ENCODE results near the gene ST3GAL2.
"Not testable (repeated sequence)": the region's sequence is repeated elsewhere in the genome, so short reads cannot be mapped to it uniquely, and the experiment has no call there.

The ST3GAL2 gene

DNA sequence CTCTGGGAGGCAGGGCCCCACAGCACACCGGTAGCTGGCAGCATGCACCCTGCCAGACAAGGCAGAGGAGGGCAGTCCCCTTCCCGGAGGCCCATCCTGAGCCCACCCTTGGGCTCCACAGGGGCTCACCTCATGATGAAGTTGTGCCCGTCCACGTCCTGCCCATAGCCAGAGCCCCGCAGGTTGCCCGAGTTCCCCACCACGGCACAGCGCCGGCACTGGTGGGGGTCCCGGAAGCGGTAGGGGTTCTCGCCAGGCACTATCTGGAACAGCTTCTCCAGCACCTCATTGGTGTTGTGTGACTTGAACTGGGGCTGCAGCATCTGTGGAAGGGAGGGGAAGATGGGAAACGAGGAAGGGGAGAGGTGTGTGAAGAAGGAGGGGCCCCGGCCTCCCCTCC lies 44.0 kb downstream of the ST3GAL2 start:
- Mint-ChIP-seq H3K27ac (peak overlapping the region; percentile 71), H3K4me3 (no peak overlapping the region), H3K36me3 (peaks cover 11% of the 10 kb centered on the region), H3K9me3 (no peaks in the 10 kb centered on the region), H3K4me1 (no peaks in the 10 kb centered on the region)
- DNase-seq (ENCODE audit: low spot score in 2 of 2) (no peak), ATAC-seq (no peak)

DNA sequence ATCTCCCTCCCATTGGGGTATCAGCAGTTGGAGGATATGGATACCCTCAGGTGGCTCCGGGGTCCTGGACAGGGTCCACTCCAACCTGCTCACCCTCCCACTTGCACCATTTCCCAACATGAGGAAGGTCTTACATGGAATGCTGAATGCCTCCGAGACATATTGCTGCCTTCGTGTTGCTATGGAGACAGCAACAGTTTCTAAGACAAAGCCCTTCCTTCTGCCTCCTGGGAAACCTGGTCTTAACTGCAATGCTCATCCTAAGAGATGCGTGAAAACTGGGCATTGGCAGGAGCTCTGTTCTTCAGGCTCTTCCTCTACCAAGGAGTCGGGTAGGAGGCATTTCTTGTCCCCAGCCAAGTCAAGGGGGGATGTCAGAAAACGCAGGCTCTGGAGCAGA lies 45.2 kb downstream of the ST3GAL2 start:
- peaks cover 11% of the 10 kb centered on the region for H3K36me3 Mint-ChIP-seq
- ATAC-seq (no peak), DNase-seq (ENCODE audit: low spot score in 2 of 2) (no peak)
- H3K9me3 Mint-ChIP-seq: no peaks in the 10 kb centered on the region
- no peak overlapping the region for H3K27ac Mint-ChIP-seq
- no peaks in the 10 kb centered on the region for H3K4me1 Mint-ChIP-seq
- H3K4me3 Mint-ChIP-seq: no peak overlapping the region

DNA sequence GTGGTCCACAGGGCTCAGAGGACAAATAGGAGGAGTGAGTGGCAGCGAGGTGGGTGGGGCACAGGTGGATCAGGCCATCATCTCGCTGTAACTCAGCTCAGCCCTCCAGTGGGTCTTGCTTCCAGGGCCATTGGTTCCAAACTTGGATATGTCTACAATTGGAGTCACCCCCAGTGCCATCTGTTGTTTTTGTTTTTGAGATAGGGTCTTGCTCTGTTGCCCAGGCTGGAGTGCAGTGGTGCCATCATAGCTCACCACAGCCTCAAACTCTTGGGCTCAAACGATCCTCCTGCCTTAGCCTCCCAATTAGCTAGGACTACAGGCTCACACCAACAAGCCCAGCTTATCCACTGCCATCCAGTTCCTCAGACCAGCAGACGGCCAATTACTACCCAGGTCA lies 46.3 kb downstream of the ST3GAL2 start:
- H3K4me3 Mint-ChIP-seq: no peak overlapping the region
- no peaks in the 10 kb centered on the region for H3K4me1 Mint-ChIP-seq
- H3K27ac Mint-ChIP-seq: peak overlapping the region; percentile 37
- peaks cover 21% of the 10 kb centered on the region for H3K36me3 Mint-ChIP-seq
- no peaks in the 10 kb centered on the region for H3K9me3 Mint-ChIP-seq
- no peak for ATAC-seq
- no peak for DNase-seq (ENCODE audit: low spot score in 2 of 2)

DNA sequence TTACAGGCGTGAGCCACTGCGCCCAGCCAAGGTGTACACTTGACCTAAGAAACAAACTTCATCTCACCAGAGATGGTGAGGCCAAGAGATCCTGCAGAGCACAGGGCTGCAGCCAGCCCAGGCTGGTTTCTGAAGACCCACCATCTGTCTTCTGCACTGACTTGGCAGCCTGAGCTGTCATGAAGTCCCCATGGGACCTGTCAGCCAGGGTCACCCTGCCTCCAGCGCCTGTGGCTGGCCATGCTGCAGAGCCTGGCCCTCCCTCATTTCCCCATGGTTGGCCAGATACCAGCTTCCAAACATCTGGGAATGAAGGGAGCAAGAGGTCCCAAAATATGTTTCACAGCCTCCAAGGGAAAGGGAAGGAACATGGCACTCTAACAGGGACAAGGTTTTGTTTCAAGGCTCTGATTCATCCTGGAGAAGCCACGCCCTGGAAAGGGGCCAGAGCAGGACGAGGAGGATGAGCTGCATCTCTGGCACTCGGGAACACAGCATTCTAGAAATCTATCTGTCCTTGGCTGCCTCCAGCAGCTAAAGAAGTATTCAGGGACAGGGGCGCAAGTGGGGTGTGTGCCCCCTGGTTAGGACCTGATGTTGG lies 46.9 kb downstream of the ST3GAL2 start:
- Mint-ChIP-seq H3K4me3 (no peak overlapping the region), H3K9me3 (no peaks in the 10 kb centered on the region), H3K27ac (peak overlapping the region; percentile 65), H3K4me1 (no peaks in the 10 kb centered on the region), H3K36me3 (peaks cover 26% of the 10 kb centered on the region)
- DNase-seq (ENCODE audit: low spot score in 2 of 2): no peak
- no peak for ATAC-seq

DNA sequence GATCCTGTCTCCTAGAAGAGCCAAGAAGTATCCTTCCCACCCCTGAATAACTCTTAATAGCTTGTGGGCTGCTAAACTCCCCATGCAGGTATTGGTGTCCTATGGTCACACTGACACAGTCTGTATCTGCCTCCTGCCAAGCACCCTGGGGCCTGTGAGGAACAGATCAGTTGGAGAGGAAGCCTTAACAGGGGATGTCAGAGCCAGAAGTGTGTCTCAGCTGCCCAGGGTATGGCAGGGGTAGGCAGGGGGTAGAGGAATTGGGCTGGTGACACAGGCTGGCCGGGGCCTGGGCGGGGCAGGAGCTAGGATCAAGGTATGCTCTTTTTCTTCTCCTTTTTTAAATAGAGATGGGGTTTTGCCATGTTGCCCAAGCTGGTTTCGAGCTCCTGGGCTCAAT lies 47.5 kb downstream of the ST3GAL2 start:
- Mint-ChIP-seq H3K4me1 (no peaks in the 10 kb centered on the region), H3K9me3 (no peaks in the 10 kb centered on the region), H3K36me3 (peaks cover 30% of the 10 kb centered on the region), H3K27ac (peak overlapping the region; percentile 65), H3K4me3 (no peak overlapping the region)
- ATAC-seq (no peak), DNase-seq (ENCODE audit: low spot score in 2 of 2) (no peak)

DNA sequence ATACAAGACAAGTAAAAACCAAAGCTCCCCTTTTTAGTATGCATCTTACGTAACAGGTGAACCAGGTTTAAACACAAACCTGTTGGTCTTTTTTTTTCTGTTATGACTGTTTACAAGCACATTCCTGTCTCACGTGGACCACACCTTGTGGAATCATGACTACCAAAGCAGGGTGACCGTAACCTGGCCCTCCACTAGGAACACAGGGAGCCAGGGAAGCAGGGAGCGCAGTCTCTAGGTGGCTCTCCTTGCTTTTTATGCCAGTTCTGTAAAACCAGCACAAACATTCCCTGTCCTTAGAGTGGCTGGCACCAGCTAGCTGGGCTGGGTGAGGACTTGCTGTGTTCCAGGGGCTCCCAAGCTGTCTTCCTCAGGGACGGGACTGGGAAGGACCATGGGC lies 48.1 kb downstream of the ST3GAL2 start:
- H3K4me1 Mint-ChIP-seq: no peaks in the 10 kb centered on the region
- H3K4me3 Mint-ChIP-seq: no peak overlapping the region
- DNase-seq (ENCODE audit: low spot score in 2 of 2) (no peak), ATAC-seq (no peak)
- H3K27ac Mint-ChIP-seq: peak overlapping the region; percentile 65
- no peaks in the 10 kb centered on the region for H3K9me3 Mint-ChIP-seq
- H3K36me3 Mint-ChIP-seq: peaks cover 36% of the 10 kb centered on the region

DNA sequence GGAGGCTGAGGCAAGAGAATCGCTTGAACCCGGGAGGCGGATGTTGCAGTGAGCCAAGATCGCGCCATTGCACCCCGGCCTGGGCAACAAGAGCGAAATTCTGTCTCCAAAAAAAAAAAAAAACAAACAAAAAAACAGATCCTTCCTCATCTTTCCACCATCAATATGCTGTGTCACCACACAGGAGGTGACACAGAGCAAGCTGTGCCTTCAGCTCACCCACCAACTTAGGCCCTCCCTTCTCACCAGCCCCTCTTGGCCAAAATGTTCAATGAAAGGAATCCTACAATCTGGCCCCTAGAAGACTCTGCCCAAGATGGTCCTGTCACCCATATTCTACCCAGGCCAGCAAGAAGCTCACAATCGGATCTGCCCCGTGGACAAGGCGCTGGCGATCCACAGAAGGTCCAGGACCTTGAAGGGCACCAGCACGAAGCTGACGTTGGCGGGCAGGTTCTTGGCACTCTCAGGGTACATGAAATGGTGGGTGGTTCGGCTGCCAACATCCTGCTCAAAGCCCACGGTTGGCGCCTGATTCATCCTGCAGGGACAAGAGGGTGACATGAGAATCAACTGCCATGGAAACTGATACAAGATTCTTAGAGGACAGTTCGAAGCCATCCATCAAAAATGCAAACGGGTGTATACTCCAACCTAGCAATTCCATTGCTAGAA lies 50.8 kb downstream of the ST3GAL2 start:
- Mint-ChIP-seq H3K4me3 (no peak overlapping the region), H3K27ac (no peak overlapping the region), H3K4me1 (no peaks in the 10 kb centered on the region), H3K36me3 (peaks cover 33% of the 10 kb centered on the region), H3K9me3 (no peaks in the 10 kb centered on the region)
- DNase-seq (ENCODE audit: low spot score in 2 of 2): no peak
- no peak for ATAC-seq

DNA sequence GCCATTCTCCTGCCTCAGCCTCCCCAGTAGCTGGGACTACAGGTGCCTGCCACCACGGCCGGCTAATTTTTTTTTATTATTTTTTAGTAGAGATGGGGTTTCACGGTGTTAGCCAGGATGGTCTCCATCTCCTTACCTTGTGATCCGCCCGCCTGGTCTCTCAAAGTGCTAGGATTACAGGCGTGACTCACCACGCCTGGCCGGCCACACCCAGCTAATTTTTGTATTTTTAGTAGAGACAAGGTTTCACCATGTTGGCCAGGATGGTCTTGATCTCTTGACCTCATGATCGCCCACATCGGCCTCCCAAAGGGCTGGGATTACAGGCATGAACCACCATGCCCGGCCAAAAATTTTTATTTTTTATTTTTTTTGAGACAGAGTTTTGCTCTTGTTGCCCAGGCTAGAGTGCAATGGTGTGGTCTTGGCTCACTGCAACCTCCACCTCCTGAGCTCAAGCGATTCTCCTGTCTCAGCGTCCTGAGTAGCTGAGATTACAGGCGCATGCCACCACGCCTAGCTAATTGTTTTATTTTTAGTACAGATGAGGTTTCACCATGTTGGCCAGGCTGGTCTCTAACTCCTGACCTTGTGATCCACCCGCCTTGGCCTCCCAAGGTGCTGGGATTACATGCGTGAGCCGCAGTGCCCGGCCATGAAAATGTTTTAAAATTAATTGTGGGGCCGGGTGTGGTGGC lies 52.5 kb downstream of the ST3GAL2 start:
- H3K4me3 Mint-ChIP-seq; H3K9me3 Mint-ChIP-seq; H3K4me1 Mint-ChIP-seq; ATAC-seq; H3K27ac Mint-ChIP-seq; DNase-seq (ENCODE audit: low spot score in 2 of 2): not testable (repeated sequence)
- H3K36me3 Mint-ChIP-seq: peaks cover 34% of the 10 kb centered on the region

DNA sequence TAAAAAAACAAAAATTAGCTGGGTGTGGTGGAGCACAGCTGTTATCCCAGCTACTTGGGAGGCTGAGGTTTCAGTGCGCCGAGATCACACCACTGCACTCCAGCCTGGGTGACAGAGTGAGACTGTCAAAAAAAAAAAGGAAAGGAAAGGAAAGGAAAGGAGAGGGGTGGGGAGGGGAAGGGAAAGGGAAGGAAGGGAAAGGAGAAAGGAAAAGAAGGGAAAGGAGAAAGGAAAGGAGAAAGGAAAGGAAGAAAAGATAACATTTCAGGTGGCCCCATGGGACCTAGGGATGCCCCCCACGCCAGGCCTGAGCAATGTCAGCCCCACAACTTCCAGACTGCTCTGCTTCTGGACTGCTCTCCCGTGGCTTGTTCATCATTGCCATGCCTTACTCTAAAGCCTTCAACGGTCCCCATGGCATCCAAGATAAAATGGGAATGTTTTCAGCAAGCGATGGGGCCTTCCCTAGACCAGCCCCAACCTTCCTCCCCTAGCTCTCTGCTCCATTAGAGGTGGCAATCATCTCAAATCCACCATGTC lies 55.4 kb downstream of the ST3GAL2 start:
- Mint-ChIP-seq H3K9me3 (no peaks in the 10 kb centered on the region), H3K4me1 (no peaks in the 10 kb centered on the region), H3K4me3 (no peak overlapping the region), H3K36me3 (peaks cover 62% of the 10 kb centered on the region), H3K27ac (peak overlapping the region; percentile 69)
- no peak for ATAC-seq
- DNase-seq (ENCODE audit: low spot score in 2 of 2): no peak

DNA sequence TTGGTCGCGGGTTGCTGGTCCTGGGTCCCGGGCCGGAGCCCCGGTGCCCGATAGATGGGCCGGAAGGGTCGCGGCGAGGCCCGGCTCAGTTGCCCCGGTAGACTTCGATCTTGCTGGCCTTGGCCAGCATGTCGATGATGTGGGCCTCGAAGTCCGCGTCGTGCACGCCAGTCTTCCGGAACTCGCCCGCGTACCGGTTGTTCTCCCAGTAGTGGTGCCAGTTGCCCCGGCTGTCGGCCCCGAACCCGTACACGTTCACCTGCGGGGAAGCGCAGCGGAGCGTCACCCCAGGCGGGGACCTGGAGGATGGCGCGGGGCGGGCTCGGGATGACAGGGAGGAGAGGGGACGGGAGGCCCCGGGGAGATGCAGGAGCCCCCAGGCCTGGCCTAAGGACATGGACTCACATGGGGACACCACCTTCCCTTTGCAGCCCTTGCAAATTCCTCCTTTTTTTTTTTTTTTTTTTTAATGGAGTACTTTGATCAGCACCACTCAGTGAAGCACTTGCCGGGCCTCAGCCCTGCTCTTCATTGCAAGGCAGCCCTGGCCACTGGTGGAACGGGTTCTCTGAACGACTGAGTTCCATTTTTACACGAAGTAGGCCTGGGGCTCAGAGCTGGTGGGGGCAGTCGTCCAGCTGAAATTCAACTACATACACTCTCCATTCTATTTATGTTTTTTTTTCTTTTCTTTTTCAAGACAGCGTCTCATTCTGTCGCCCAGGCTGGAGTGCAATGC lies 57.1 kb downstream of the ST3GAL2 start:
- no peaks in the 10 kb centered on the region for H3K4me1 Mint-ChIP-seq
- DNase-seq (ENCODE audit: low spot score in 2 of 2): no peak
- peak; percentile 29 for ATAC-seq
- peak overlapping the region; percentile 84 for H3K4me3 Mint-ChIP-seq
- H3K36me3 Mint-ChIP-seq: peaks cover 65% of the 10 kb centered on the region
- H3K9me3 Mint-ChIP-seq: no peaks in the 10 kb centered on the region
- peak overlapping the region; percentile 94 for H3K27ac Mint-ChIP-seq

DNA sequence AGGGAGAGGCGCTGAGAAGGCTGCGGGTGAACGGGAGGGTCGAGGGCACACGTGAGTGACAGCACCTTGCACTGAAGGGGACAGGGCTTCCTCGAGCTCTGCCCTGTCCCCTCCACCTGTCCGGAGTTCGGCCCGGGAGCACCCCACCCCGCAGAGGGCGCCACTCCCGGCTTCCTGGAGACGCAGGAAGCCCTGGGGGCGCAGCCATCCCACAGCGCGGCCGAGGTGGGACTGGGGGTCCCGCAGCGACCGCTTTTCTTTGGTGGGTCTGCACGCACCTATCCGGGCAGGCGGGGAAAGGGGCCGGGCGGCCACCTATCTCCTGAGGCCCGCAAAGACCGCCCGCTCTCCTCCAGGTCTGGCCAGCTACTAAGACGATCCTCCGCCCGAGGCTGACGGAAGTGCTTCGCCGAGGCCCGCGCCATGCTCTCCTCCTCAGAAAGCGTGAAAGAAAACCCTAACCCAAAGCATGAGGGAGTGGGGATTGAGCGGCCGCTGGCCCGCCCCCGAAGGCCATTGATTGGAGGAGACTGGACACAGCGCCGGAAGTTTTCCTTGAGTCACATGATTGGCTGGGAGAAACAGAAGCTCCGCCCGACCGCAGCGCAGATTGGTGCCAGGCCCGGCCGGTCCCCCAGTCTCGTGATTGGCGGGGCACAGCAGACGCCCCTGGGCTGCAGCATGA lies 57.8 kb downstream of the ST3GAL2 start:
- peak overlapping the region; percentile 84 for H3K4me3 Mint-ChIP-seq
- DNase-seq (ENCODE audit: low spot score in 2 of 2) (peak; percentile 85 to 95), ATAC-seq (peak; percentile 94)
- H3K36me3 Mint-ChIP-seq: peaks cover 66% of the 10 kb centered on the region
- H3K4me1 Mint-ChIP-seq: no peaks in the 10 kb centered on the region
- H3K27ac Mint-ChIP-seq: peak overlapping the region; percentile 94
- no peaks in the 10 kb centered on the region for H3K9me3 Mint-ChIP-seq

DNA sequence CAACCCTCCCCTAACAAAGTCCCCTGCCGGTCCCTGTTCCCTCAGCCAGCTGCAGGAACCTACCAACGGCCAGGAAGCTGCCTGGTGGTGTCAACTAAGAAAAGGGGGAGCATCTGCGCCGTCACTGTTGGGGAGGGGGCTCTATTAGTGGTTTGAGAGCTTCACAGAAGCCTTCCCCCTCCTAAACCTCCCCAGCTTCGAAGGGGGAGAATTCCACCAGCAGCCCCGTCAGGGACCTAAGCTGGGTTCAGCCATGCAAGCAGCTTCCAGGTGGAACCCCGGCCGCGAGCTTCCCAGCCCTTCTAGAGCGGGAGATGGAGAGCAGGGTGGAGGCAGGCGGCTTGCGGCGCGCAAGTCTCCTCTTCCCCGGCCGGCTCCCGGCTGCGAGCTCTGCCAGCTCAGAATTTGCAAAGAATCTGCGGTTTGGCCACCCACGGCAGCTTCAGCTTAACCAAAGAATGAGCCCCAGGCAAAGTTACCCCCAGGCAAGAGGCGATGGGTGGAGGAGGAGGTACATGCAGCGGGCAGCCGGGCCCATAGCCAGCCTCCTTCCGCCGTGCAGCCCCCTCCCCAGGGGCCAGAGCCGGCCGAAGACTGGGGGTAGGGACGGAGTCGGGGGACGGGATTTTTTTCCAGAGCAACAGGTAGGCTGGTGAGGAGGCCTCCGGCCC lies 58.5 kb downstream of the ST3GAL2 start:
- ATAC-seq: peak; percentile 71
- Mint-ChIP-seq H3K36me3 (peaks cover 66% of the 10 kb centered on the region), H3K9me3 (no peaks in the 10 kb centered on the region), H3K4me1 (no peaks in the 10 kb centered on the region), H3K4me3 (peak overlapping the region; percentile 84), H3K27ac (peak overlapping the region; percentile 94)
- DNase-seq (ENCODE audit: low spot score in 2 of 2): peak; percentile 63 to 88

DNA sequence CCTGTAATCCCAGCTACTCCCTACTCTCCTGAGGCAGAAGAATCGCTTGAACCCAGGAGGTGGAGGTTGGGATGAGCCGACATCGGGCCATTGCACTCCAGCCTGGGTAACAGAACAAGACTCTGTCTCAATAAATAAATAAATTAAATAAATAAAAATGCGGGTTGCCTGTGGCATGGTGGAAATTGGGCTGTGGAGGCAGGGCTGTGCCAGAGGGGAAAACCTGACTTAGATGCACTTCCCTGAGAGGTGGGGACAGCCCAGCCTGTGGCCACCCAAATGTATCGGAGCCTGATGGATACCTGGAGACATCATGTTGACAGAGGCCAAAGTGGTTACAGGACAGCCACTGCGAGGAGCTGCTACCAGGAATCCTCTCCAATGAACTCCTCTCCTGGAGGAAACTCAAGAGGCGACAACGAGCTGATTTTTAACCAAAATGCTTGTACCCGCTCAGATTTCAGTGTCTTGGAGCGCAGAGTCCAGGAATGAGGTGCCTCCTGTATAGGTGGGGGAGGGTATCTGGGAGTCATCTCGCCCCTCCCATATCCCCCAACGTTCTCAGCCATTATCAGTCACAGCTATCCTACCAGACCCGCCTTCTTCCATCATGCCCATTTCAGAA lies 59.9 kb downstream of the ST3GAL2 start:
- Mint-ChIP-seq H3K36me3 (peaks cover 76% of the 10 kb centered on the region), H3K4me1 (no peaks in the 10 kb centered on the region), H3K27ac (no peak overlapping the region), H3K4me3 (peak overlapping the region; percentile 84), H3K9me3 (no peaks in the 10 kb centered on the region)
- DNase-seq (ENCODE audit: low spot score in 2 of 2): no peak
- ATAC-seq: no peak

DNA sequence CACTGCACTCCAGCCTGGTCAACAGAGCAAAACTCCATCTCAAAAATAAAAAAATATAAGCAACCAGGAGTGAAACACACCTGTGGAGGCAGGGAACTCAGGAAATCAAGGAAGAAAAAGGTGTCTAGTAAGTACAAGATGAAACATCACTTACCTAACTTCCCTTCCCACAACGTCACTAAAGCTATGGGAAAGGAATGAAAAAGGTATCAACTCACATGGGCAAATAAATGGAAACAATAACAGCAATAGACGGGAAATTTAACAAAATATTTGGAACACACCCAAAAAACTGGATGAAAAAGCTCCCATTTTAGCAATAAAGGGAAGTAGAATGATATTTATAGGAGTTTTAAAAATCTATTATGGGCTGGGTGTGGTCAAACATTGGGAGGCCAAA lies 61.1 kb downstream of the ST3GAL2 start:
- H3K4me1 Mint-ChIP-seq: no peaks in the 10 kb centered on the region
- no peaks in the 10 kb centered on the region for H3K9me3 Mint-ChIP-seq
- H3K27ac Mint-ChIP-seq: peak overlapping the region; percentile 29
- no peak for ATAC-seq
- H3K4me3 Mint-ChIP-seq: no peak overlapping the region
- no peak for DNase-seq (ENCODE audit: low spot score in 2 of 2)
- peaks cover 88% of the 10 kb centered on the region for H3K36me3 Mint-ChIP-seq
